ENCODE data around the gene NISCH. TPM values are rescaled to one million over a fixed set of nuclear protein-coding genes. Genes with fewer than 3 reads are reported as not detected.

The NISCH gene
- total RNA-seq, 6 experiments from 2014 or later: 19.7 to 51.9 (median 30.6) TPM

- Histone ChIP-seq H3K9me3 (no peaks in the 10 kb centered on the region), H3K4me3 (no peak overlapping the region), H3K36me3 (peaks cover 0 to 30% (median 7%) of the 10 kb centered on the region in 4 donors), H3K27ac (no peak overlapping the region), H3K27me3 (no peaks in the 10 kb centered on the region), H3K4me1 (no peaks in the 10 kb centered on the region)
- 100% methylated on average over 2 of the region's 7 CpGs for WGBS (ENCODE audit: insufficient coverage, low coverage, low lambda C conversion rate, missing lambda C conversion rate)
- intact Hi-C loops (cut with DNase I): no loop called here
- ATAC-seq: no peak
- TF ChIP-seq POLR2A (IDR thresholded peaks at IDR 0.05): no peak
- TF ChIP-seq CTCF (IDR thresholded peaks at IDR 0.05): no peak
- no peak for DNase-seq
Observed at GRCh38 chr3:52494445-52494844, 39.0 kb downstream of the NISCH start.

DNA sequence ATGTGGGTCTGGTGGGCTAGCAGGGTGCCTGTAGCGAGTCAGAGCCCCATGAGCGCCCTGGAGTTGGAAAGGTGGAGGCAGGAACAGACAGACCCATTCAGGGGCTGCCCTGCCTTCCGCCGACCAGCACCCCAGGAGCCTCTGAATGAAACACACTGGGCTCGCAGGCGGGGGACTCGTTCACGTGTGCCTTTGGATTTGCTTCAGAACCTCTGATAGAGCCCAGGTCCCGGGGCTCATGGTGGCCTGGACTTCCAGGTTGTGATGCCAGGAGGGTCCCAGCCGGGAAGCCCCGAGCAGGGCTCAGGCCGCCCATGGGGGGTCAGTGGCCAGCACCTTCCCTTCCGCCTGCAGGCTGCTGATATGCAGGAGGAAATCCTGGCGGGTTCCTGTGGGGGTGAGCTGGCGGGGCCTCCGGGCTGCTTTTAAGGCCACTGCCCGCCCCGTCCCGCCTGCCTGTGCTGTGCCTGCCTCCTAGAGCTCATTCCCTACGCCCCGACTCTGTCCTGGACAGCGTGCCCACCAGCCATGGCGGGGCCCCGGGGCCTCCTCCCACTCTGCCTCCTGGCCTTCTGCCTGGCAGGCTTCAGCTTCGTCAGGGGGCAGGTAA, 39.6 kb downstream of the NISCH start, which contains the start of gene STAB1:
Gene STAB1 (plus strand): TSS at position 453 of the 610 bp plus-strand sequence. CDS start 76 bp downstream, at position 529.
- DNase-seq: peak; percentile 67 to 79 (median 72)
- intact Hi-C loops (cut with DNase I): no loop called here
- H3K4me3 ChIP-seq: peak within 1 kb of the TSS; percentile 38 to 41 (median 40)
- peak; percentile 57 to 63 (median 60) for ATAC-seq
- H3K36me3 ChIP-seq: peaks cover 0 to 25% (median 4%) of the 10 kb centered on the region in 4 donors
- WGBS (ENCODE audit: insufficient coverage, low coverage, low lambda C conversion rate, missing lambda C conversion rate): 51% methylated on average over 8 of the region's 25 CpGs
- TF ChIP-seq POLR2A (IDR thresholded peaks at IDR 0.05) (peak; percentile 8), CTCF (IDR thresholded peaks at IDR 0.05) (no peak)
- H3K27ac ChIP-seq: peak within 1 kb of the TSS; percentile 14 to 76 (median 40)
- H3K4me1 ChIP-seq: no peaks in the 10 kb centered on the region
- no peaks in the 10 kb centered on the region for H3K9me3 ChIP-seq
- no peaks in the 10 kb centered on the region for H3K27me3 ChIP-seq

DNA sequence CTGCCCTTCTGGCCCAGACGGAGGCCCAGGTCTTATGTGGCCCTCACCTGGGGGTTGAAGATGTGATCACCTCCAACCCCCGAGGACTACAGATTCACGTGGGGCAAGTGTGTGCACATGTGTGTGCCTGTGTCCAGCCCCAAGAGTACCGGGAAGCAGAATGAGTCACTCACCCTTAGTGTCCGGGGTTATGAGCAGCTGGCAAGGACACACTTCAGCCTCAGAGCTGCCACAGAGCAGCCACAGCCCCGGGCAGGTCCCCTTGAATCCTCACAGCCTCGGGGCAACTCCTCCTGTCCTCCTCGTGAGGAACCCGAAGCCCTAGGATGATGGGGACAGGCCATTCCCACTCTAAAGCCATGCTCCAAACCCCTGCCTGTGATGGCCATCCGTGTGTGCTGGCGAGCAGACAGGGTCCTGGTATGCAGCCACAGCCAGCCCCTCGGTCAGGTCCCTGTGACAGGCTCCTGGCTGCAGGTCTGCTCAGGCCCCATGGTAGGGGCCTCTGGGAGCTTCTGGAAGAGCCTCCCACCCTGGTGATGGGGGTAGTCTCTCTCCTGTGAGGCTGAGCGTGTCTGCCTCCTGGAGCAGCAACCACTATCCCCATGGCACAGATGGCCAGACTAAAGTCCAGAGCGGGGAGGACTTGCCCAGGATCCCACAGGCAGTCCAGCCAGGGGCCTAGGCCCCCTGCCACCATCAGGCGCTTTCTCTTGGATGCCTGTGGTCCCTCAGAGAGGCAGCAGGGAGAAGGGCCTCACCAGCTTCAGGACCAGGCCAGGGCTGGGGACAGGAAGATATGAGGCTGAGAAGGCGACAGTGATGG, 40.6 kb downstream of the NISCH start:
- peaks cover 0 to 16% (median 3%) of the 10 kb centered on the region in 4 donors for H3K36me3 ChIP-seq
- no peak for DNase-seq
- peak in 2 of 4 donors; percentile 19 to 57 for ATAC-seq
- intact Hi-C loops (cut with DNase I): no loop called here
- no peaks in the 10 kb centered on the region for H3K9me3 ChIP-seq
- TF ChIP-seq CTCF (IDR thresholded peaks at IDR 0.05): no peak
- no peak for TF ChIP-seq POLR2A (IDR thresholded peaks at IDR 0.05)
- no peaks in the 10 kb centered on the region for H3K4me1 ChIP-seq
- H3K27ac ChIP-seq: peak overlapping the region; percentile 14 to 76 (median 40)
- peak overlapping the region; percentile 38 to 41 (median 40) for H3K4me3 ChIP-seq
- H3K27me3 ChIP-seq: no peaks in the 10 kb centered on the region
- no CpG with 5 or more reads among the region's 16 CpGs for WGBS (ENCODE audit: insufficient coverage, low coverage, low lambda C conversion rate, missing lambda C conversion rate)

DNA sequence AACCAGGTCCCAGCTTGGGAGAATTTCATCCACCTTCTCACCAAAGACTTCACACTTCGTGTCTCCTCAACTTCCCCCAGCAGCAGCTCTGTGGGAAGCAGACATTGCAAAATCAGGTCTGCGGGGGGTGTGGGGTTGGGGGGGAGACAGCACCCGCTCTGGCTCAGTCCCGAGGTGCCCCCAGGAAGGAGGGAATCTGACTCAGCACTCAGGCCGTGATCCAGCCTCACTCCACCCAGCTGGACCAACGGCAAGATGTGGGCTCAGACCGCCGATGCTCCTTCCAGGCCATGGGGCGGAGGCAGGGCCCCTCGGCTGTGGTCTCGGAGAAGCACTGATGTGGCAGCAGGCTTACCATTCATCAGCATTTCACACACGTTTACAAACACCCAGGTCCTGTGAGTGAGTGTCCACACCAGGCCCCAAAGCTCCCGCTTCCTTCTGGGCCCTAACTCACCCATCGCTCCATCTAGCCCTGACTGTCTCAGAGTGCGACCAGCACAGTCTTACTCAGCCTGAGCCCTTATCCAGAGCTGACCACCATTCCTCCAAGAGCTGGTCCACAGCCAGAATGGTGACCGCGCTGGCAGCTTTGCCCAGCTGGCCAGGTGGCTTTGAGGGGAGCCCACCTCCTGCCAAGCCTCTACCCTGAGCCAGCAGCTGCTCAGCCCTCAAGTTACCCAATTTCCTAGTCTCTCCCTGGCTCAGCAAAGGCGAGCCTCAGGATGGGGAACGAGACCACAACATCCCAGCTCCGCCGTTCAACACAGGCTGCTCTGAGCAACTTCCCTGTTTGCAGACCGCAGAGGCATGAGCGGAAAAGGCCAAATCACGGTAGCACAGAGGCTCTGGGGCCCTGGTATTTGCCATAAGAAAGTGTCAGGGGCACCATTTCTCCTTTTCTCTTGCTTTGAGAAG, 43.0 kb downstream of the NISCH start:
- ATAC-seq (peak; percentile 5 to 45 (median 25)), DNase-seq (peak in 1 of 3 donors; percentile 50)
- intact Hi-C loops (cut with DNase I): no loop called here
- H3K27ac ChIP-seq: no peak overlapping the region
- no peaks in the 10 kb centered on the region for H3K9me3 ChIP-seq
- no peak overlapping the region for H3K4me3 ChIP-seq
- no peak for TF ChIP-seq POLR2A (IDR thresholded peaks at IDR 0.05)
- TF ChIP-seq CTCF (IDR thresholded peaks at IDR 0.05): no peak
- WGBS (ENCODE audit: insufficient coverage, low coverage, low lambda C conversion rate, missing lambda C conversion rate): 55% methylated on average over 13 of the region's 24 CpGs
- no peaks in the 10 kb centered on the region for H3K27me3 ChIP-seq
- no peaks in the 10 kb centered on the region for H3K36me3 ChIP-seq
- H3K4me1 ChIP-seq: no peaks in the 10 kb centered on the region

All from right lobe of liver (tissue), 6 donors.